ENCODE data around the gene PARVA.

DNA sequence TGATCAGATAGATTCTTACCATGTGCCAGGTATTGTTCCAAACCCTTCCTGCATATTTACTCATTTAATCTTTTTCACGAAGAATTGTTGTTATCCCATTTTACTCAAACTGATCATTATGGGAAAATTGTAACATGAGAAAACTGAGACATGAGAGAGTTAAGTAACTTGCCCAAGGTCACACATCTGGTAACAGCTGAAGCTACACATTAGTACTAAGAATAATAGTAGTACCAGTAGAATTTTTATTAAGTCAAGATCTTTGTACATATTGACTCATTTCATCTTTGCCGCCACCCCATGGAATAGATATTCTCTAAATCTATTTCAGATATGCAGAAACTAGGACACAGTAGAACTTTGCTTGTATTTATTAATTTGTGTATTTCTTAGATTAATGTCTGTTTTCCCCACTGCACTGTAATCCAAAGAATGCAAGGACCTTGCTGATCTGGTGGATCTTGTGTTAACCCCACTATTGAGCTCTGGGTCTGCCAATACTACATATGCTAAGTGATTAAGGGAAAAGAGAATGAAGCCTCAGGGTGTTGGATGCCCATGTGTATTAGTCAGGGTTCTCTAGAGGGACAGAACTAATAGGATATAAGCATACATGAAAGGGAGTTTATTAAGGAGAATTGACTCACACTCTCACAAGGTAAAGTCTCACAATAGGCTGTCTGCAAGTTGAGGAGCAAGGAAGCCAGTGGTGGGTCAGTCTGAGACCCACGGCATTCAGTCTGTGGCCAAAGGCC is 72.8 kb downstream of the PARVA start:
- TF ChIP-seq, protein P1, sequence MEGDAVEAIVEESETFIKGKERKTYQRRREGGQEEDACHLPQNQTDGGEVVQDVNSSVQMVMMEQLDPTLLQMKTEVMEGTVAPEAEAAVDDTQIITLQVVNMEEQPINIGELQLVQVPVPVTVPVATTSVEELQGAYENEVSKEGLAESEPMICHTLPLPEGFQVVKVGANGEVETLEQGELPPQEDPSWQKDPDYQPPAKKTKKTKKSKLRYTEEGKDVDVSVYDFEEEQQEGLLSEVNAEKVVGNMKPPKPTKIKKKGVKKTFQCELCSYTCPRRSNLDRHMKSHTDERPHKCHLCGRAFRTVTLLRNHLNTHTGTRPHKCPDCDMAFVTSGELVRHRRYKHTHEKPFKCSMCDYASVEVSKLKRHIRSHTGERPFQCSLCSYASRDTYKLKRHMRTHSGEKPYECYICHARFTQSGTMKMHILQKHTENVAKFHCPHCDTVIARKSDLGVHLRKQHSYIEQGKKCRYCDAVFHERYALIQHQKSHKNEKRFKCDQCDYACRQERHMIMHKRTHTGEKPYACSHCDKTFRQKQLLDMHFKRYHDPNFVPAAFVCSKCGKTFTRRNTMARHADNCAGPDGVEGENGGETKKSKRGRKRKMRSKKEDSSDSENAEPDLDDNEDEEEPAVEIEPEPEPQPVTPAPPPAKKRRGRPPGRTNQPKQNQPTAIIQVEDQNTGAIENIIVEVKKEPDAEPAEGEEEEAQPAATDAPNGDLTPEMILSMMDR (IDR thresholded peaks at IDR 0.05), result no peak
- no peak for TF ChIP-seq POLR2AphosphoS5 (IDR thresholded peaks at IDR 0.05)
- TF ChIP-seq POLR2A (IDR thresholded peaks at IDR 0.05), result no peak

All from stomach (tissue), 4 donors.